Colon (tissue), 2 donors: ENCODE results near the gene FMNL2.

Experiments used
- FAIRE-seq: peaks from 2 replicates; lab custom pipeline; 2012; peaks lifted over from hg19 to GRCh38; lab: Jason Lieb, UNC
- donor health status: control.
- donor health status: control.

FMNL2 gene

DNA sequence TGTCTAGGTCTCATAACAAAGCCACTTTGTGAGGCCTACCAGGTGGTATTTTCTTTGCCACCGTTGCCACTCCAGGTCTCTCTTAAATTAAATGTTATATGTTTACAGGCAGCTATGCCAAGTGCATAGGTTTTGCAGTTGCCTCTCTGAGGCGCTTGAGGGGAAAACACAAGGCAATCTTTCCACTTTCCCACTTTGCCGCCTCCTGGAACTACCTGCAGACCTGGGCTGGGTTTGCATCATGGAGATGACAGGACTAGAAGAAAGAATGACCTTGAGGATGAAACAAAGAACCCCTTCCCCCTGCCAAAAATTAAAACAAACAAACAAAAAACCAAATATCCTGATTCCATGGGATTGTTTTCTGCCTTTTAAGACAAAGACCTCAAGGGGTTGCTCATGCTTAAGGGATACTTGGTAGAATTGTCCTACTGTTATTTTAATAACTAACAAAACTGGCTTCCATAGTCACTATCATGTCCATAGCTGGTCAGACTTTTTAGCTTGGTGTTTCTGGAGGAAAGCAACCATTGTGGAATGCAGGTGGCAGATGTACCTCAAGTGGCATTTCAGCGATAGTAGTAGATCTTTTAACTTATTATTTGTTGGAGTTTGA, 222.4 kb downstream of the FMNL2 start:
- no peak for FAIRE-seq

DNA sequence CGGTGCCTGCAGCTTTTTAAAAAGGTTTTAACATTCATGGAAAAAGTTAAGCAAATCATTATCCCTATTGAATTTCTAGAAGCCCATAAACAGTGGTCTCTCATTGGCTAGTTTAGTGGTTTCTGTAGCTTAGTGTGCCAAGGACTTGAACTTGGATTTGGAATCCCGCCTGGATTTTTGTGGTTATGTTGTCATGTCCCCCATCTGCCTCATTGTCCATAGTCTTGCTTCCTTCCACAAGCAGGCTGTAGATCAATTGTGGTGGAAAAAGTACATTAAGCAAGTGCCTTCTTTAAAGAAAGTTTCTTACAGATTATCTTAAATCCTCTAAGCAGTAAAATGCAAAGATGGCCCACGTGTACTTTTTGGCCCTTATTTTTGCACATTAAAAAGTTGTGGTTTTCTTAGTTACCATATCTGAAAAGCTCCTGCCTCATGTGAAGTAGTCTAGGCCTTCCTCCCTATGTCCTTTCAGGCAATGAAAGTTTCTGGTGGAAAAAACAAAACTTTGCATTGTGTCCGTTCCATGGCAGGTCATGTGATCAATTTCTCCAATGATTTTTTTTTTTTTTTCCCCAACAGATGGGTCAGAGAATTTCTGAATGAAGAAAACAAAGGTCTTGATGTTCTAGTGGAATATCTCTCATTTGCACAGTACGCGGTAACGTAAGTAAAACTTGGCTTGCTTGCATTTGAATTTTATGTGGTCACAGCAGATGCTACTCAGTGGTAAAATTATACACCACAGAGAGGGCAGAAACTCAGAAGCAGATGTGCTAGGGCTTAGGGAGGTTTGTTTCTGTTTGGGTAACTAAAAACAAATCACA, 223.4 kb downstream of the FMNL2 start:
- FAIRE-seq = no peak

DNA sequence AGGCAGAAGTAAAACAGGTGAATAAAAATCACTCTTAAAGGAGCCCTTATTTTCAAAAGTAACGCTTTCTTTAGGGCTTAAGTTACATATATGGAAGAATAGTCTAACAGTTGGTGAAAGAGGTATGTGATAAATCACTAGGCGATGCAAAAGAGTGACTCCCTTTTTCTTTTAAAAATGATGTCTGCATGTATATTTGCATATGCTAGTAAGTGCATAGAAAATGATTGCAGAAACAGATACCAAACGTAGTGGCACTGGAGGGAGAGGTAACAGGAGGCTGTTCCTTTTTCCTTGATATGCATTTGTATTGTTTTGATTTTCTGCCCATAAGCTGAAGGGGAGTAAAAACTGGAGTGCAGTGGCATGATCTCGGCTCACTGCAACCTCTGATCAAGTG, 224.0 kb downstream of the FMNL2 start:
- FAIRE-seq = no peak

DNA sequence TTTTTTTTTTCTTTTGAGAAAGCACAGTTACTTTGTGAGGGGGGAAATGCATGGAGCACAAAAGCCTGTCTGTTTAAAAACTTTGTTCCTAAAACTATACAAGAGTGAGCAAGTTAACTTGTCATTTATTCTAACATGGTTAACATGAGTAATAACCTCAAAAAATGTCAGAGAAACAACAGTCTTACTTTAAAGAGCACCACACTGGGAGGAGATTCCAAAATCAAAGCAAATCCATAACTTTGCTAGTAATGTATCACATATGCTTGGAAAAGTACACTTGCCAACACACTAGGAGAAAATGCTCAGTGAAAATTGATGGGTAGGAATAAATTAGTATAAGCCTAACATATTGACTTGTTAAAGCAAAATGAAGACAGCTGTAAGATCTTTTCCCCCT, 225.2 kb downstream of the FMNL2 start:
- FAIRE-seq = no peak

DNA sequence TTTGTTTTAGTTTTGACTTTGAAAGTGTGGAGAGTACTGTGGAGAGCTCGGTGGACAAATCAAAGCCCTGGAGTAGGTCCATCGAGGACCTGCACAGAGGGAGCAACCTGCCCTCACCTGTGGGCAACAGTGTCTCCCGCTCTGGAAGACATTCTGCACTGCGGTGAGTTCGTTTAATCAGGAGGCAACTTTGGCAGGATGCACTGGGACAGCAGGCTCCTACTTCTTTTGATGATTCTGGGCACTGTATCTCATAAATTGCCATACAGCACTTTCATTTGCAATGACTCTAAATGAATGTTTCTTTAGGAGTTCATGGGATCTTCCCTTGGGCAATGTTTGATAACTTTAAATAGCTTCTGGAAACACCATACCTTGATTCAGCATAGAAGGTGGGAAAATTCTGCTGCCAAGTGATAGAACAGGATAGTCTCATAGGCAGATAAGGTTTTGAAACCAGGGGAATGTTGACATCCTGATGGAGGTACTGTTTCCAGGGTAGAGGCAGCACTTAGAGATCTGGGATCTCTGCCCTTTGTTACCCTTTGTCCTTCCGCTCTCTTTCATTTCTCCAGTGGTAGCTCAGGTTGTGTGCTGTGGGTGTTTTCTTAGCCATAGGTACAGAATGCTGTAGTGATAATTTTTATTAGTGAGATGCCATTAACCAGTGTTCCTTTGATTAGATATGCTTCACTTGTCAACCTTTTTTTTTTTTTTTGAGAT, 226.1 kb downstream of the FMNL2 start:
- no peak for FAIRE-seq

DNA sequence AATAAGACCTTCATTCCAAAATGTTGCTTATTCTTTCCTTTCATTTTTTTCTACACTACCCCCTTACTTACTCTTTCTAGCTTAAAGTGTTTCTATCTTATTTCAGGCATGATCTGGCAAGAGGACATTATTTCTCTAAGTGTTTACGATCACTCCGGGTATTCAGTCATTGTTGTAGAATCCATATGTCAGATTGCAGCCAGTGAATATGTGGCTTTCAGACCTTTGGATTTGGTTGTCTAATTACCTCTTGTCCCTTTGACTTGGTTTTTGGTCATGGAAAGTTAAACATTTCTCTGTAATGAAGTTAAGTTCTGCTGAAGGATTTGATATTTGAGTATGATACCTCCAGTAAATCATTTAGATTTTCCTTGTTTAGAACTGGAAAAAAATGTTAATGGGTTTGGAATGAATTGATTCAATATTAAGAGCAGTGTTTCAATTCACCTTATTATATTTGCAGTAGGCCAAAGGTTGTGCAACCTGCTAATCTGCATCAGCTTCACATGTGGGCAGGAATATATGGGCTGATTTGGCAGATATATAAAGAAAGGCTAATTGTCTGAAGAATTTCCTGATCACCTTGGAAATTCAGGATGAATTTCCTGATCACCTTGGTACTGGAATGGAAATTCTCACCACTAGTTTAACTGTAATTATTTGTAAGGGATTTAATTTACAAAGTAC, 227.4 kb downstream of the FMNL2 start:
- no peak for FAIRE-seq

DNA sequence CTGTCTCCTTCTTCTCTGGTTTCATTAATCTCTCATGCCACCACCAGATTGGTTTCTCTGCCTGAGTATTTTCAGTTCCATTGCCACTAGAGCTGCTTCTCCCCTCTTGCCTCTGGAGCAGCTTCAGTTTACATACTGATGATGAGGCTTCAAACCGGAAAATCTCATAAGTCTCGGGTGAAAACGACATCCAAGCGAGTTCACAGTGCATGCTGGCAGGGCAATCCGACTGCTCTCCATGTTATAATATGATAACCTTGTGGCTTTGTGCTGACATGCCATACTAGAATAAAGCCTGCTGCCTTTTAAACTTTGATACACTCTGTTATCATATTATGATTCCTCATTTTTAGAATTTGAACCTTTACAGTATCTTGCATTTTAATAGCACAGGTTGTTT, 228.8 kb downstream of the FMNL2 start:
- no peak for FAIRE-seq

DNA sequence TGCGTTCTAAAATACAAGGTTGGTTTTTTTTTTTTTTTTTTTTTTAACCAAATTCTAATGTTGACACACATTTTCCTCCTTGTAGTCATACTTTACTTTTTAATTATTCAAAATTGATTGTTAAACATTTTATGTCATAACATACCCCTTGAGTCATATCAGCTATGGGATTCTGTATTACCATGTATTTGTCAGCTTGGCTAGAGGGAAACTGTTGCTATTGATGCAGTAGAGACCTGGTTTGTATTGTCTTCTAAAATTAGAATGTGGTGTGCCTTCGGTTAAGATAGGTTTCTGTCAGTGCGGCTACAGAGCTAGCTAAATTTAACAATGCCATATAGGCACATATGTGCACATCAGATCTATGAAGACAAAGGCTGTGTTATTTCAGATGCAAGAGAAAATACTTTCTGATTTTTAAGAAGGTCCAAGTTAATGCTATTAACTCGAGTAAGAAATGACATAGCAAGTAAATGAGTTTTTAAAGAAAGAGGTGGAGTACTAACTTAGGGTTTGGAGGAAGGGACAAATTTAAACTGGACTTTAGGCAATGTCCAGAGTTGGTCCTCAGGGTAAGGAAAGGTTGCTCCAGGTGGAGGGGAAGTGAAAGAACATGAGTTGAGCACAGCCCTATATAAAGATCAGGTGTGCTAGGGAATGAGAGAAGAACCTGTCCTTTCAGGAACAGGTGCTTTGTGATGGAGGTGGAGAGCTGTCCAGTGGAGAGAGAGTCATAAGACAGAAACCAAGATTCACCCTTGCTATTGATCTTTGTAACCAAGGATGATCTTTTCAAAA, 230.0 kb downstream of the FMNL2 start:
- no peak for FAIRE-seq

DNA sequence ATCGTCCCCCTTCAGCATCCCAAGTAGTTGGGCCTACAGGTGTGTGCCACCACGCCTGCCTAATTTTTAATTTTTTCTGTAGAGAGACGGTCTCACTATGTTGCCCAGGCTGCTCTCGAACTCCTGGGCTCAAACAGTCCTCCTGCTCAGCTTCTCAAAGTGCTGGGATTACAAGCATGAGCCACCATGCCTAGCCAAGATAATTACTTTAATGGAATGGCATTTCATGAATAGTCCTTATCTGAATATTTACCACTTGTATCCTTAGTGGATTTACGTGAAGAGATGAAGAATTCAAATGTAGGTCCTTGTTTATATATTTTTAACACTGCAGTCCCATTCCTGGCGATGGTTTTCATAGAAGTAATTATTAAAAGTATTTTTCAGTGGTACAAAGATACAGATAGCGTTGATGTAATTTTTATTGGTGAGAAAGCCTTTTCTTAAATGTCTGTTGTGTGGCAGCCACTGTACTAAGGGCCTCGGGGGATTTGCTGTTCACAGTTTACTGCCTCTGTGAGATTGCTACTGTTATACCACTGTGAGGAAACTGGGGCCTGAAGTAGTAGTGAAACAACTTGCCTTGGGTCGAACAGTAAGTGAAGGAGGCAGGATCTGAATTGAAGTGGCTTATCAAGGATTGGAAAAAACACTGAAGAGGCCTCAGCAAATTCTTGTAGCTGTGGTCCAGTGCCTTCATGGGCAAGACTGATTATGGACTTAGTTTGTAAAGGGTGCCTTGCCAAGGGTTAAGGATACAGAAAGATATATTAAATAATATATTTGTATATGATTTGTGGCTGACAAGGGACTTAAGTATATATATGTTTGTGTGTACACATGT, 231.1 kb downstream of the FMNL2 start:
- no peak for FAIRE-seq

DNA sequence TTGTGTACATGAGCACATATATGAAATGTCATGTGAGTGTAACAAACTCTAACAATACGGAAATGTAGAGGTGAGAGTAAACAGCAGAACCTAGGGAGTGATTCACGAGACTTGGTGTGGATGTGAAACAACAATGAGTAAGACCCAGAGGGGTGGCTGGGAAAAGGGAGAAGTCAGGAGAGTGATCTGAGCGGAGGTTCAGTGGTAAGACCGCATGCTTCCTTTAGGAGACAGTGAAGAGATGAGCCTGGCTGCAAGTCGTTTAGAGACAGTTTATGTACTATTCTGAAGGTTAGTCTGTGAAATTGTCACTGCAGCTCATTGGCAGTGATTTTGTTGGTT, 231.7 kb downstream of the FMNL2 start:
- no peak for FAIRE-seq

DNA sequence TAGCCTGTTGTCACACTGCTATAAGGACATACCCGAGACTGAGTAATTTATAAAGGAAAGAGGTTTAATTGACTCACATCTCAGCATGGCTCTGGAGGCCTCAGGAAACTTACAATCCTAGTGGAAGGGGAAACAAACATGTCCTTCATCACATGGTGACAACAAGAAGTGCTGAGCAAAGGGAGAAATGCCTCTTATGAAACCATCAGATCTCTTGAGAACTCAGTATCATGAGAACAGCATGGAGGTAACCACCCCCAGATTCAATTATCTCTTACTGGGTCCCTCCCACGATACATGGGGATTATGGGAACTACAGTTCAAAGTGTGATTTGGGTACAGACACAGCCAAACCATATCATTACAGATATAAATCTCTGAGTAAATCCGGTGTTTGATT, 233.6 kb downstream of the FMNL2 start:
- FAIRE-seq = no peak

DNA sequence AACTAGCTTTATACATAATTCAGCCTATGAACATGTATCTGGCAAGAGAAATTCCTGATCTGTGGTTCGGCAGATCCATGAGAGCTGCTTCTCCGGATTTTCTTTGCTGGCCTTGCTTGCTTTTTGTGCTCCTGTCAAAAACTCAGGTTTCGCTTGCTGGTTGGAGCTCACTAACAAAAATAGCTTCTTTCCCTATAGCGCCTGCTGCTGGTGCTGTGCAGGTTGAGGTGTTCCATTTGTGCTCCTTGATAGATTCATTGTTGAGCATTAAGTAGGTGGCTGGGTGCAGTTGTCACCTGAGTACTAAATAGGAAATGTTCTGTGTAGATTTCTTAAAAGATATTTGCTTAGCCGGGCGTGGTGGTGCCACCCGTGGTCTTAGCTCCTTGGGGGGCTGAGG, 234.2 kb downstream of the FMNL2 start:
- FAIRE-seq = no peak

DNA sequence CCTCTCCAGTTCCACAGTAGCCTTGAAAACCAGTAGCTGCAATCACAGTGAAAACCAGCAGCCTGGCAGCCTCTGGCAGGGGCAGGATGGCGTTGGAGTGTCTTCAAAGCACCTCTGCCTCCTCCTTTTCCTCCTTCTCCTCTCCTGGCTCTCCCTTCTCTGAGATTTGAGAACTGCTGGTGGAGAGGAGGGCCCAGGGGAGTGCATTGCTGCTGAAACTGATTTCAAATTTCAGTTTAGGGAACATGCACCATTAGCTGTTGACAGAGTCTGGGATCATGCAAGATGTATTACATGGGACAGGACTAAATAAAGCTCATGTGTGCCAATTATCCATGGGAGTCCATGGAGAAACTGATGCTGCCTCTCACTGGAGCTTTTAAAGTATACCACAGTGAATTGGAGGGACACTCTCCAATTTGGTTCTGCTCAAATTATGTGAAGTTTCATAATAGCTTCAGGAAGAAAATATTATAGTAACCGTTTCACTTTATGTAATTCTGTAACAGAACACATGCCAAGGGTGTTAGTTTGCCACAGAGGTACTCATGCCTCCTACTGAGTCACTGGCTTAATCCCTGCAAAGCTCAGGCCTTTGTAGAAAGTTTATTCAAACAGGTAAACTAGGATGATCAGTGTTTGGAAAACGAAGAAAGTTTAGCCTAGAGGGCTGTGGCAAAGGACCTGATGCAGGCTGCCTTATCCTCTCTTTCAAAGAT, 236.2 kb downstream of the FMNL2 start:
- FAIRE-seq = no peak

DNA sequence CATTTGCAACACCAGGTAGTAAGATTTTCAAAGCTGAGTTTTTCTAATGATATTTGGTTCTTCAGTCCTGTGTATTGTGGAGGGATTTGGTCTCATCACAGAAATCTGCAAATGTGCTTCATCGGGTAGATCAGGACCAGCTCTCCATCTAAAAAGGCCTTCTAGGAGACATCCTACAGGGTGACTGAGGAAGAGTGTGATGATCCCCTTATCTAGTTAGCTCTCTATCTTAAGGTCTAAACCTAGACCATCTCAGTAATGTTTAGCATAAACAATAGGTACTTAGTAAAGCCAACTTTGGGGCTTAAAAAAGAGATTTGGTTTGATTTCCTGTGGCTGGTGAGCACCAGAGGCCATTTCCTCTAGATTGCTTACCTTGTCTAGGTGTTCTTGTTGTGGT, 237.1 kb downstream of the FMNL2 start:
- no peak for FAIRE-seq

DNA sequence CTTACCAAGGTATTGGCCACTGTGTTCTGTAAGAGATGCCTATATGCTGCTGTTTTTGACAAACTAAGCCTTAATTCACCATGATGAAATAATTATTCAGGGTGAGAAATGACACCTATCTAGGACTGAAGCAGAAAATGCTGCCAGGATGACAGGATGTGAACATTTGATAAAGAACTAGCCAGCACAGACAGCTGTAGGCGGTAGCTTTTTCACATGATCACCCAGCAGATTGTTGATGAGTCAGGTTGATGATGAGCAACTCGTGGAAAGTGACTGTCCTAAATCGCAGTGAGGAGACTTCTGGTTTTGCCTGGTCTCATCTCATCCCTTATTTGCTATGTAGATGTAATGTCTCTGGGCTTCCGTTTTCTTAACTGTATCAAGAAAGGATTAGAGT, 238.2 kb downstream of the FMNL2 start:
- no peak for FAIRE-seq

DNA sequence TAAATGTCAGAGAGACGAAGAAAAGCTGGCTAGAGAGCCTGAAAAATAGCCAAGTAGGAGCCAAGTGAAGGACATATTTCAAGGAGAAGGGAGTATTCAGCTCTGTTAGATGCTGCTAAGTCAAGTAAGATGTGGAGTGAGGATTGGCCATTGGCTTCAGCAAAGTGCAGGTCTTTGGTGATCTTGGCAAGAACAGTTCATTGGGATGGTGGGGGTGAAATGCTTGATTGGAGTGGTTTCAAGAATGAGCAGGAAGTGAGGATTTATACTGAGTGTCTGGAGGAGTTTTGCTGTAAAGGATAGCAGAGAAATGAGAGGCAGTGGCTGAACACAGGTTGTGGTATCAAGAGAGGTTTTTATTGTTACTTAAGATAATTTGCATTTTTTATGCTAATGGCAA, 242.6 kb downstream of the FMNL2 start:
- no peak for FAIRE-seq

DNA sequence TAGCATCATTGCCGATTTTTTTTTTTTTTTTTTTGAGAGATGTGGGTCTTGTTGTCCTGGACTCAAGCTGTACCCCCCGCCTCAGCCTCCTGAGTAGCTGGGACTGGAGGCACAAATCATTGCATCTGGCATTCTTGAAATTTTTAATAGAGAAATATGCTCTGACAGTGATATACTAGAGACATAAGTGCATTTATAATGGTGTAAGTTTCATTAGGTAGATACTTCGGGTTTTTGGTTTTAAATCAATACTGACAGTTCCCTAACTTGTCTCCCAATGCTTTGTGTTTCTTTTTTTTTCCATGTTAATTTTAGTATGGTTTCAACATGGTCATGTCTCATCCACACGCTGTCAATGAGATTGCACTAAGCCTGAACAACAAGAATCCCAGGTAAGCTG, 243.6 kb downstream of the FMNL2 start:
- FAIRE-seq = no peak

DNA sequence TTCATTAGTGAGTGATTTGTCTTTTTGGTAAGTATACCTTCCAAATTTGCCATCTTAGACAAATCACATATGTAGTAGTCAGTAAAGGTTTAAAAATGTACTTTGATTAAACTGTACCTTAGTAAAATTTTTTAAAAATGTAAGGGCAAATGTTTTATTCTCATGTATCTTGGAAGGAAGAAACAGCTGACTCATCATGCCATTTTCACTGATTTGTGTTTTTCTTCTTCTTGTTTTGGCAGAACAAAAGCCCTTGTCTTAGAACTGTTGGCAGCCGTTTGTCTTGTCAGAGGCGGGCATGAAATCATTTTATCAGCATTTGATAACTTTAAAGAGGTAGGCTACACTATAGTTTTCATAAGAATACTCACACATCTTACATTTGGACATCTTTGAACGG, 245.7 kb downstream of the FMNL2 start:
- no peak for FAIRE-seq

DNA sequence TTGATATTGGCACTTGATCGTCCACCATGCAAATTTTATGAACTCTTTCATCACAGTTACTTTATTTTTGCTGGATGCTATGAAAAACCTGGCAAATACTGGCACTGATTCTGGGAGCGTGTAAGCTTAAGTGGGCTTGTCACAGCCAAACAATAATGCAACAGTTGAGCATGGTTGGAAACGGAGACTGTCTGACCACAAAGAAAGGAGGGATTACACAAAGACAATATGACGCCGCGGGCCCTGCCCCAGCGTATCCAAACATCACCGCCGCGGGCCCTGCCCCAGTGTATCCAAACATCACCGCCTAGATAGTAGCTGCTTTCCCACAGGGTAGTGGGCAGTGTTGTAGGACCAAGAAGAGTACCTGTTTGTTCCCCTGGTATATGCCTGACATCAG, 246.4 kb downstream of the FMNL2 start:
- no peak for FAIRE-seq

DNA sequence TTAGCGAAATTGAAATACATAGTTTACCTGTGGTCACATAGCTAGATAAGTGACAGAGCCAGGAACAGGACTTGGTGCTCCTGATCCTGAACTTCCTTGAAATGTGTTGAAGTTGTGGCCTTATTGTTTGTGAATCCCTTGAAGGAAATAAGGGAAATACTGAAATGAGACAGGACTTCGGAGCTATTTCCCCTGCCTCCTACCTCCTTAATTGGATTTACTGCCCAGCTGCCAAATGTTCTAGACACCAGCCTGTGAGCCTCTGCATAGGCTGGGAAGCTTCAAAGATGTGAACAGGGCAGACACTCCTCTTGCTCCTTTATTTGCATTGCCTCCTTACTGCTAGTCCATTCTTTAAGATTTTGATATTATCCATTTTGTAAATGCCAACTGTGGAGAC, 247.1 kb downstream of the FMNL2 start:
- no peak for FAIRE-seq
